Transverse colon (tissue), 4 donors: ENCODE results near the gene HVCN1.

ENCODE experiments used
- CTCF ChIP-seq, 5 experiments: fragments of 200-600 bp in 3 of 5; fragments of 450-650 bp in 2 of 5; sonication (generic) in 3 of 5; IDR thresholded peaks; 1 replicate in 2 of 5; 2 replicates in 3 of 5; pipeline ENCODE4 v1.5.1; 2016 to 2017; ENCODE audit warnings: antibody characterized with exemption in 5 of 5, inconsistent platforms in 3 of 5, mild to moderate bottlenecking in 2 of 5, moderate library complexity in 1 of 5
- EP300 ChIP-seq: sonication (generic); formaldehyde crosslinking; IDR thresholded peaks from one replicate; pipeline ENCODE4 v1.6.1; 2017; ENCODE audit warnings: antibody characterized with exemption, low read depth
- POLR2A ChIP-seq: fragments of 450-650 bp; IDR thresholded peaks from one replicate; pipeline ENCODE4 v1.6.1; 2016; ENCODE audit warnings: antibody characterized with exemption, mild to moderate bottlenecking, moderate library complexity
- POLR2AphosphoS5 ChIP-seq, 3 donors: sonication (generic); formaldehyde crosslinking; IDR thresholded peaks; one replicate each; pipeline ENCODE4 v1.6.1; 2016; ENCODE audit warnings: antibody characterized with exemption in 3 of 3

GRCh38 chr12:110702081-110702480, 13.2 kb upstream of the HVCN1 start:
- no peak for TF ChIP-seq CTCF (IDR thresholded peaks at IDR 0.05)
- TF ChIP-seq POLR2AphosphoS5 (IDR thresholded peaks at IDR 0.05): no peak
- no peak for TF ChIP-seq EP300
- no peak for TF ChIP-seq POLR2A
